HepG2 (cell line): Measurements from ENCODE around the gene FAM20A. TPM values are rescaled to one million over a fixed set of nuclear protein-coding genes. Genes with fewer than 3 reads are reported as not detected.

Source experiments
- ATAC-seq: fragments of 200-7000 bp; cut with Tn5 transposase; 3 replicates; pipeline ENCODE4 v1.9.1; 2020; ENCODE audit warnings: mild to moderate bottlenecking, moderate library complexity
- BruUV-seq: library from RNA; stranded (reverse); fragments of 400-500 nt; replicated peaks from 2 replicates; lab custom pipeline; 2021; lab: Mats Ljungman, UMichigan
- CTCF ChIA-PET: fragments of 300-600 bp; formaldehyde crosslinking; extraction: SDS; loops from one replicate; lab custom pipeline; 2021; ENCODE audit warnings: low total read pairs, inconsistent platforms, low intra/inter-chr PET ratio; lab: Yijun Ruan, JAX
- POLR2A ChIA-PET: fragments of 350-600 bp; sonication (Branson Sonifier 250); formaldehyde crosslinking; loops from one replicate; lab custom pipeline; 2020; ENCODE audit warnings: antibody characterized with exemption, inconsistent platforms; lab: Yijun Ruan, JAX
- DNase-seq: peaks from one replicate; pipeline ENCODE4 v3.0.0-alpha.2; 2015; ENCODE audit warnings: low spot score
- FAIRE-seq: peaks from 3 replicates; lab custom pipeline; 2011; peaks lifted over from hg19 to GRCh38; lab: Jason Lieb, UNC
- H2AFZ ChIP-seq: one replicate; pipeline ENCODE4 v1.6.1; 2011; ENCODE audit warnings: low read length, inconsistent platforms
- H3K27ac ChIP-seq: fragments of 300-600 bp; 3 replicates; pipeline ENCODE4 v1.8.0; 2011; ENCODE audit warnings: mixed run types, mild to moderate bottlenecking, mixed read lengths, low read length, inconsistent platforms; ENCODE audit not compliant: insufficient read depth; ENCODE audit errors: extremely low read length
- H3K27me3 ChIP-seq, 2 experiments: fragments of 200-600 bp in 1 of 2; 2 replicates in 1 of 2; 3 replicates in 1 of 2; pipeline versions ENCODE4 v1.6.0 to v1.8.0; 2011; ENCODE audit warnings: low read length in 2 of 2, mild to moderate bottlenecking in 2 of 2, moderate library complexity in 2 of 2, inconsistent platforms in 1 of 2; ENCODE audit not compliant: insufficient read depth in 2 of 2, control insufficient read depth in 1 of 2
- H3K36me3 ChIP-seq, 2 experiments: fragments of 200-600 bp in 1 of 2; replicated peaks in 1 of 2; 2 replicates in 1 of 2; 3 replicates in 1 of 2; pipeline versions ENCODE4 v1.5.1 to v1.8.0; 2011; ENCODE audit warnings: low read length in 2 of 2, inconsistent platforms in 1 of 2; ENCODE audit not compliant: insufficient read depth in 2 of 2, control insufficient read depth in 1 of 2
- H3K4me1 ChIP-seq: 2 replicates; pipeline ENCODE4 v1.5.1; 2012; ENCODE audit warnings: low read length, inconsistent platforms; ENCODE audit not compliant: insufficient read depth
- H3K4me2 ChIP-seq: 2 replicates; pipeline ENCODE4 v1.6.0; 2011; ENCODE audit warnings: low read depth, low read length, inconsistent platforms
- H3K4me3 ChIP-seq, 3 experiments: fragments of 200-600 bp in 1 of 3; sonication (generic), shearing (Covaris generic) in 1 of 3; replicated peaks in 1 of 3; 2 replicates each; pipeline ENCODE4 v1.5.1; 2011 to 2016; ENCODE audit warnings: low read length in 3 of 3, inconsistent platforms in 2 of 3, low read depth in 2 of 3, mild to moderate bottlenecking in 2 of 3, control low read depth in 1 of 3, mixed read lengths in 1 of 3; ENCODE audit not compliant: insufficient read depth in 1 of 3
- H3K79me2 ChIP-seq: one replicate; pipeline ENCODE4 v1.6.1; 2011; ENCODE audit warnings: low read length, inconsistent platforms; ENCODE audit not compliant: insufficient read depth
- H3K9ac ChIP-seq: 2 replicates; pipeline ENCODE4 v1.6.0; 2011; ENCODE audit warnings: mild to moderate bottlenecking, low read depth, low read length, inconsistent platforms; ENCODE audit not compliant: insufficient read depth
- H3K9me3 ChIP-seq: 2 replicates; pipeline ENCODE4 v1.5.1; 2012; ENCODE audit warnings: mild to moderate bottlenecking, low read length
- H4K20me1 ChIP-seq: 2 replicates; pipeline ENCODE4 v1.6.0; 2011; ENCODE audit warnings: inconsistent platforms, mild to moderate bottlenecking, low read length, moderate library complexity; ENCODE audit not compliant: insufficient read depth
- DZIP1 ChIP-seq: sonication (generic); formaldehyde crosslinking; IDR thresholded peaks from 2 replicates; pipeline ENCODE4 v1.5.0; 2020; ENCODE audit warnings: mild to moderate bottlenecking, missing genetic modification reagents
- KDM2A ChIP-seq: sonication (generic); formaldehyde crosslinking; IDR thresholded peaks from 2 replicates; pipeline ENCODE4 v1.4.0; 2020; ENCODE audit warnings: low read depth, missing genetic modification reagents, borderline replicate concordance
- SALL1 ChIP-seq: sonication (generic); formaldehyde crosslinking; IDR thresholded peaks from 2 replicates; pipeline ENCODE4 v1.8.0; 2022; ENCODE audit warnings: mild to moderate bottlenecking, missing genetic modification reagents
- SSRP1 ChIP-seq: IDR thresholded peaks from 2 replicates; pipeline ENCODE4 v1.6.1; 2016; ENCODE audit warnings: control low read depth
- THAP11 ChIP-seq: IDR thresholded peaks from 2 replicates; pipeline ENCODE4 v1.6.1; 2016; ENCODE audit warnings: missing biosample characterization, missing genetic modification reagents
- XRCC5 ChIP-seq: fragments of 200-400 bp; formaldehyde crosslinking; optimal IDR thresholded peaks from 2 replicates; pipeline ENCODE3; 2017; ENCODE audit warnings: mild to moderate bottlenecking, low read length
- ZNF549 ChIP-seq: sonication (generic); formaldehyde crosslinking; IDR thresholded peaks from 2 replicates; pipeline ENCODE4 v1.5.0; 2020; ENCODE audit warnings: missing genetic modification reagents
- ZNF550 ChIP-seq: sonication (generic); formaldehyde crosslinking; IDR thresholded peaks from 2 replicates; pipeline ENCODE4 v1.4.0; 2020; ENCODE audit warnings: mild to moderate bottlenecking, missing genetic modification reagents, borderline replicate concordance
- ZNF614 ChIP-seq: IDR thresholded peaks from 2 replicates; pipeline ENCODE4 v1.6.1; 2018; ENCODE audit warnings: missing biosample characterization, missing genetic modification reagents, inconsistent platforms, borderline replicate concordance
- WGBS: methylation state at CpG from one replicate; pipeline ENCODE4 v1.1.6; 2017; ENCODE audit warnings: low lambda C conversion rate; 5-methylcytosine and 5-hydroxymethylcytosine counted together
- in situ Hi-C: cut with HindIII; loops from 2 replicates; pipeline ENCODE4 v1.10.0; 2017; ENCODE audit warnings: low pct_unique_long_range_greater_than_20kb; ENCODE audit not compliant: extremely low pct_ligation_motif_present
- intact Hi-C: fragments of 100-400 bp; cut with micrococcal nuclease; formaldehyde crosslinking; loops from one replicate; pipeline ENCODE4 v1.10.0; 2022; ENCODE audit not compliant: unreplicated experiment
- polyA plus RNA-seq, 8 experiments: library from polyadenylated mRNA; depleted of rRNA in 3 of 8; stranded (reverse) in 7 of 8; unstranded in 1 of 8; fragments of >200 nt; fragmentation: Illumina TruSeq in 4 of 8; extraction: Trizol in 4 of 8; gene quantifications; 2 replicates each; pipeline versions ENCODE4 v1.2.1 to v1.2.3, GENCODE V29; 2011 to 2016; ENCODE audit warnings: low read depth in 4 of 8, missing spikeins in 1 of 8, mixed read lengths in 1 of 8; ENCODE audit not compliant: insufficient read depth in 1 of 8
- total RNA-seq, 5 experiments: library from RNA; depleted of rRNA; stranded (reverse); fragments of >200 nt; fragmentation: Illumina TruSeq; extraction: Trizol; gene quantifications; 2 replicates each; pipeline ENCODE4 v1.2.3, GENCODE V29; 2016; ENCODE audit warnings: low read depth in 1 of 5
- TF ChIP-seq, protein P1 (sequence below): sonication (generic); formaldehyde crosslinking; IDR thresholded peaks from 2 replicates; pipeline ENCODE4 v1.5.0; 2020; ENCODE audit warnings: mild to moderate bottlenecking, missing genetic modification reagents, borderline replicate concordance

FAM20A gene
- total and polyA plus RNA-seq, 2 of the 13 experiments (the other 11 are each of a cell fraction or from before 2014, with no cell fraction given) = 9.3 to 20.7 TPM

DNA sequence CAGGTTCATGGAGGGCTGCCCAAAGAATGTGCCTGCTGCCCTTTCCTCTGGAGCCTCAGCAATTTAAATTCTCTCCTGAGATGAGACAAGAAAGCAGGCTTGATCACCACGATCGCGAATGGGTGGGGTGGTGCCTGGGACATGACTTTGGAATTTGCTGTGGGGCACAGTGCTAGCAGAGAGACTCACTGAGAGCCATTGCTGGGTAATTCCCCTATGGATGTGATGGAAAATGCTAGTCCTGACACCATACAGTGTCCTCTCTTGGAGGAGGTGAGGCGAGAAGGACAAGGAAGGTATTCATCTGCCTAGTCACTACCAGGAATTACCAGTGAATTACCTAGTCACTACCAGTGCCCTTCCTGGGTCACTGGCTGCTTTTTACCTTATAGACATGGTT, 15.5 kb downstream of the FAM20A start:
- peak overlapping the region; percentile 9; the same call in 1 of the 2 replicates for H3K4me2 ChIP-seq
- 0 out of 2 replicates have a peak overlapping the region, but pooled peaks have one; percentile 4 for H3K9ac ChIP-seq
- H3K27ac ChIP-seq = peak overlapping the region; percentile 55
- intact Hi-C loops (loop anchor here (1.0 kb wide), 1 partner anchor 14 kb away; no protein-coding TSS in a partner anchor), in situ Hi-C loops (no loop called here)
- TF ChIP-seq ZNF549 (no peak), XRCC5 (no peak), KDM2A (CRISPR knock-in tag) (0 out of 2 replicates have a peak, but pooled peaks have one; percentile 19), SSRP1 (0 out of 2 replicates have a peak, but pooled peaks have one; percentile 67), ZNF614 (CRISPR knock-in tag) (no peak), SALL1 (peak; percentile 33; the same call in 1 of the 2 replicates), ZNF550 (CRISPR knock-in tag) (0 out of 2 replicates have a peak, but pooled peaks have one; percentile 50), THAP11 (CRISPR knock-in tag) (no peak), DZIP1 (CRISPR knock-in tag) (0 out of 2 replicates have a peak, but pooled peaks have one; percentile 40)
- TF ChIP-seq, protein P1, sequence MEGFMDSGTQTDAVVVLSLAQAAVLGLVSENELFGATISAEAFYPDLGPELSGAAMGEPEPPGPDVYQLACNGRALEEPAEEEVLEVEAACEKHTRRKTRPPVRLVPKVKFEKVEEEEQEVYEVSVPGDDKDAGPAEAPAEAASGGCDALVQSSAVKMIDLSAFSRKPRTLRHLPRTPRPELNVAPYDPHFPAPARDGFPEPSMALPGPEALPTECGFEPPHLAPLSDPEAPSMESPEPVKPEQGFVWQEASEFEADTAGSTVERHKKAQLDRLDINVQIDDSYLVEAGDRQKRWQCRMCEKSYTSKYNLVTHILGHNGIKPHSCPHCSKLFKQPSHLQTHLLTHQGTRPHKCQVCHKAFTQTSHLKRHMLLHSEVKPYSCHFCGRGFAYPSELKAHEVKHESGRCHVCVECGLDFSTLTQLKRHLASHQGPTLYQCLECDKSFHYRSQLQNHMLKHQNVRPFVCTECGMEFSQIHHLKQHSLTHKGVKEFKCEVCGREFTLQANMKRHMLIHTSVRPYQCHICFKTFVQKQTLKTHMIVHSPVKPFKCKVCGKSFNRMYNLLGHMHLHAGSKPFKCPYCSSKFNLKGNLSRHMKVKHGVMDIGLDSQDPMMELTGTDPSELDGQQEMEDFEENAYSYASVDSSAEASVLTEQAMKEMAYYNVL = no peak
- ATAC-seq = peak; percentile 37
- DNase-seq = no peak
- H3K36me3 ChIP-seq = peaks cover 0 to 5% of the 10 kb centered on the region in 2 experiments; a peak in 2 of 5 replicates
- H2AFZ ChIP-seq = no peak overlapping the region
- H3K4me3 ChIP-seq = no peak overlapping the region
- no peaks in the 10 kb centered on the region for H4K20me1 ChIP-seq
- peaks cover 45% of the 10 kb centered on the region for H3K4me1 ChIP-seq
- no peak for FAIRE-seq
- 75% methylated on average over 4 of the region's 4 CpGs for WGBS
- no TSS peak for BruUV-seq
- H3K27me3 ChIP-seq = no peaks in the 10 kb centered on the region
- CTCF ChIA-PET = no interaction called here
- peaks cover 14% of the 10 kb centered on the region for H3K9me3 ChIP-seq
- H3K79me2 ChIP-seq = no peaks in the 10 kb centered on the region
- POLR2A ChIA-PET = no interaction called here
